ENCODE results near the gene MACO1. TPM values are rescaled to one million over a fixed set of nuclear protein-coding genes. Genes with fewer than 3 reads are reported as not detected.
A peak's percentile ranks its signal among the peaks of the same experiment; 100 is the strongest.

The MACO1 gene
- total and polyA plus RNA-seq, 2 of the 8 experiments (the other 6 are each of a cell fraction or from before 2014, with no cell fraction given) = 3.5 to 15.1 TPM

DNA sequence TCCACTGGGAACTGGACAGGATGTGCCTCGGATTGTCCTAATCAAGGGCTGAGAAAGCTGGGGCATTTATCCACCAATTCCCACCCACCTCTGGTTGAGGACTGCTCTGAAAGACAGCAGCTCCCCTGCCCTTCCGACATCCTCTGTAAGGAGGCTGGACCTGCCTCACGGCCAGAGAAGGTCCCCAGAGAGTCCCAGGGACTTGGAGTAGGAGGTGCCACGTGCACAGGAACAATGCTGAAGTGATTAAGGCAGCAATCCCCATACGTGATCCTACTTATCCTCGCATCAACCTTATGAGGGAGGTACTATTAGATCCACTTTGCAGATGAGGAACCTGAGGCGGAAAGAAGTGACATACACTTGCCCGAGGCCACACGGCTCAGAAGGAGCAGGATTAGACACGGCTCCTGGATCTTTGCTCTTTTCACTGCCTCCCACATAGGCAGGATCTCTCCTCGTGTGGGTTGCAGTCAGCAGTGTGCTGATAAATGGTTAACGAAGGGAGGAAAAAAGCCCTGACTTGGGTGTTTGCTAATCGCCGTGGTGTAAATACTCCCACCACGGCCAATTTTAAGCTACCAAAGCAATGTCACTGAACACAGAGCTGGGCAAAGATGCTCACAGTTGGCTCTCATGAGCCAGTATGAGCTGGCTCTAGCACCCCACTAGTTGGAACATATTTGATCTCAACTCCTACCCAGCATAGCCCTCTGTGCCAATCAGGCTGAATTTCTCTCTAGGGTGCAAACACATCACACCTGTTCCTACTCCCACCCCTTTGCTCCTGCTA lies 94.1 kb downstream of the MACO1 start:
- no peak for FAIRE-seq
- peaks cover 0 to 5% (median 0%) of the 10 kb centered on the region in 4 experiments; a peak in 3 of 7 replicates for H3K4me1 ChIP-seq (replicated peaks in 1 of 4; ENCODE audit: control insufficient read depth in 3 of 4, insufficient read depth in 4 of 4, low read length in 3 of 4)
- H3K27ac ChIP-seq (ENCODE audit: low read depth, low read length) = no peak overlapping the region
- H3K79me1 ChIP-seq (ENCODE audit: low read depth, low read length) = no peaks in the 10 kb centered on the region
- H4K20me1 ChIP-seq (replicated peaks in 1 of 2; ENCODE audit: control insufficient read depth in 1 of 2, insufficient read depth in 2 of 2, low read length in 2 of 2) = peaks cover 0 to 3% of the 10 kb centered on the region in 2 experiments
- H3K4me2 ChIP-seq (ENCODE audit: insufficient read depth in 1 of 2, low read depth in 2 of 2, low read length in 2 of 2) = no peak overlapping the region
- H2BK15ac ChIP-seq (ENCODE audit: low read length) = 0 out of 2 replicates have a peak overlapping the region, but pooled peaks have one; percentile 32
- no peak overlapping the region for H2AK5ac ChIP-seq (ENCODE audit: low read depth, low read length)
- no peak overlapping the region for H2AFZ ChIP-seq (ENCODE audit: low read length)
- H3K56ac ChIP-seq (replicated peaks; ENCODE audit: insufficient read length, low read depth, low read length) = no peak overlapping the region
- no peak overlapping the region for H4K91ac ChIP-seq (replicated peaks; ENCODE audit: insufficient read length, low read length)
- no peak overlapping the region for H3K14ac ChIP-seq (ENCODE audit: insufficient read length)
- no peak overlapping the region for H3K18ac ChIP-seq (ENCODE audit: extremely low read depth, low read length)
- H2BK5ac ChIP-seq (ENCODE audit: low read depth, low read length) = no peak overlapping the region
- H2BK12ac ChIP-seq (ENCODE audit: low read depth, low read length) = peak overlapping the region; percentile 39; the same call in 1 of the 2 replicates
- no peak overlapping the region for H2BK120ac ChIP-seq (replicated peaks; ENCODE audit: low read depth, low read length)
- H4K5ac ChIP-seq (ENCODE audit: insufficient read length, low read depth, low read length) = no peak overlapping the region
- H4K8ac ChIP-seq (ENCODE audit: extremely low read depth, insufficient read depth, low read length) = no peak overlapping the region
- ChIA-PET POLR2A (ENCODE audit: partially characterized antibody) (interaction anchor here (4.0 kb wide), 1 partner anchor 18 kb away, joined by 12 read pairs; no protein-coding TSS in a partner anchor), CTCF (ENCODE audit: partially characterized antibody) (interaction anchor here (0.8 to 15.3 kb wide), 9 partner anchors 9 to 271 kb away, joined by 3 to 240 read pairs (median 5); no protein-coding TSS in a partner anchor)
- WGBS, 2 experiments (ENCODE audit: extremely low coverage in 1 of 2, insufficient coverage in 1 of 2, insufficient read length in 1 of 2, insufficient replicate concordance in 2 of 2, low coverage in 1 of 2, low lambda C conversion rate in 2 of 2, missing lambda C conversion rate in 1 of 2) = 84% methylated on average over 15 of the region's 15 CpGs; no CpG with 5 or more reads in 1 of the 2 experiments
- no peaks in the 10 kb centered on the region for H3K79me2 ChIP-seq (ENCODE audit: control insufficient read depth in 1 of 2, insufficient read depth in 2 of 2, low read length in 2 of 2)
- H3K23me2 ChIP-seq (ENCODE audit: low read depth, low read length) = peaks cover 4% of the 10 kb centered on the region
- no peaks in the 10 kb centered on the region; a peak in 1 of 7 replicates for H3K27me3 ChIP-seq (replicated peaks in 1 of 4; ENCODE audit: control insufficient read depth in 3 of 4, extremely low read depth in 1 of 4, insufficient read depth in 3 of 4, low read length in 3 of 4)
- H3K9ac ChIP-seq (replicated peaks in 1 of 4; ENCODE audit: extremely low read depth in 1 of 4, low read depth in 3 of 4, low read length in 3 of 4) = no peak overlapping the region
- H3K36me3 ChIP-seq (ENCODE audit: control insufficient read depth in 2 of 4, insufficient read depth in 4 of 4, low read length in 3 of 4) = no peaks in the 10 kb centered on the region
- H2BK20ac ChIP-seq (ENCODE audit: low read length) = no peak overlapping the region
- H3K4me3 ChIP-seq (ENCODE audit: extremely low read depth in 1 of 4, insufficient read depth in 2 of 4, low read depth in 3 of 4, low read length in 4 of 4) = no peak overlapping the region
- peaks cover 0 to 5% of the 10 kb centered on the region in 2 experiments; a peak in 1 of 4 replicates for H3K9me3 ChIP-seq (ENCODE audit: insufficient read depth in 2 of 2, low read depth in 1 of 2, low read length in 1 of 2)
- H3K4ac ChIP-seq (replicated peaks; ENCODE audit: insufficient read length, low read depth, low read length) = no peak overlapping the region
- H3K23ac ChIP-seq (ENCODE audit: insufficient read length) = no peak overlapping the region
- no peak for DNase-seq (ENCODE audit: low read depth in 1 of 2, low spot score in 2 of 2)
- TF ChIP-seq, protein P1, sequence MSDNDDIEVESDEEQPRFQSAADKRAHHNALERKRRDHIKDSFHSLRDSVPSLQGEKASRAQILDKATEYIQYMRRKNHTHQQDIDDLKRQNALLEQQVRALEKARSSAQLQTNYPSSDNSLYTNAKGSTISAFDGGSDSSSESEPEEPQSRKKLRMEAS (IDR thresholded peaks at IDR 0.05) = no peak
- TF ChIP-seq EGR1 (IDR thresholded peaks at IDR 0.05; ENCODE audit: borderline replicate concordance, low read depth, low read length) (no peak), CBX5 (IDR thresholded peaks at IDR 0.05; ENCODE audit: low read depth, low read length) (no peak), CHD1 (IDR thresholded peaks at IDR 0.05; ENCODE audit: low read depth, low read length) (no peak), JUN (IDR thresholded peaks at IDR 0.05; ENCODE audit: low read depth, low read length) (no peak), POLR2AphosphoS5 (IDR thresholded peaks at IDR 0.05; ENCODE audit: low read depth, low read length) (no peak), YY1 (IDR thresholded peaks at IDR 0.05; ENCODE audit: low read depth, low read length) (no peak), JUND (IDR thresholded peaks at IDR 0.05; ENCODE audit: low read length) (no peak), GABPA (IDR thresholded peaks at IDR 0.05; ENCODE audit: borderline replicate concordance, insufficient read depth, low read length) (no peak), FOSL1 (IDR thresholded peaks at IDR 0.05; ENCODE audit: insufficient read depth, low read depth, low read length) (no peak)
- TF ChIP-seq, protein P2, sequence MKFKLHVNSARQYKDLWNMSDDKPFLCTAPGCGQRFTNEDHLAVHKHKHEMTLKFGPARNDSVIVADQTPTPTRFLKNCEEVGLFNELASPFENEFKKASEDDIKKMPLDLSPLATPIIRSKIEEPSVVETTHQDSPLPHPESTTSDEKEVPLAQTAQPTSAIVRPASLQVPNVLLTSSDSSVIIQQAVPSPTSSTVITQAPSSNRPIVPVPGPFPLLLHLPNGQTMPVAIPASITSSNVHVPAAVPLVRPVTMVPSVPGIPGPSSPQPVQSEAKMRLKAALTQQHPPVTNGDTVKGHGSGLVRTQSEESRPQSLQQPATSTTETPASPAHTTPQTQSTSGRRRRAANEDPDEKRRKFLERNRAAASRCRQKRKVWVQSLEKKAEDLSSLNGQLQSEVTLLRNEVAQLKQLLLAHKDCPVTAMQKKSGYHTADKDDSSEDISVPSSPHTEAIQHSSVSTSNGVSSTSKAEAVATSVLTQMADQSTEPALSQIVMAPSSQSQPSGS (IDR thresholded peaks at IDR 0.05; ENCODE audit: low read length) = no peak
